LNCAP (cell line): Measurements from ENCODE around the gene HS6ST3.

Source experiments
- TF ChIP-seq, protein P1 (sequence below): fragments of 450-650 bp; IDR thresholded peaks from 2 replicates; pipeline ENCODE4 v1.5.1; 2017; ENCODE audit warnings: mild to moderate bottlenecking

HS6ST3 gene

DNA sequence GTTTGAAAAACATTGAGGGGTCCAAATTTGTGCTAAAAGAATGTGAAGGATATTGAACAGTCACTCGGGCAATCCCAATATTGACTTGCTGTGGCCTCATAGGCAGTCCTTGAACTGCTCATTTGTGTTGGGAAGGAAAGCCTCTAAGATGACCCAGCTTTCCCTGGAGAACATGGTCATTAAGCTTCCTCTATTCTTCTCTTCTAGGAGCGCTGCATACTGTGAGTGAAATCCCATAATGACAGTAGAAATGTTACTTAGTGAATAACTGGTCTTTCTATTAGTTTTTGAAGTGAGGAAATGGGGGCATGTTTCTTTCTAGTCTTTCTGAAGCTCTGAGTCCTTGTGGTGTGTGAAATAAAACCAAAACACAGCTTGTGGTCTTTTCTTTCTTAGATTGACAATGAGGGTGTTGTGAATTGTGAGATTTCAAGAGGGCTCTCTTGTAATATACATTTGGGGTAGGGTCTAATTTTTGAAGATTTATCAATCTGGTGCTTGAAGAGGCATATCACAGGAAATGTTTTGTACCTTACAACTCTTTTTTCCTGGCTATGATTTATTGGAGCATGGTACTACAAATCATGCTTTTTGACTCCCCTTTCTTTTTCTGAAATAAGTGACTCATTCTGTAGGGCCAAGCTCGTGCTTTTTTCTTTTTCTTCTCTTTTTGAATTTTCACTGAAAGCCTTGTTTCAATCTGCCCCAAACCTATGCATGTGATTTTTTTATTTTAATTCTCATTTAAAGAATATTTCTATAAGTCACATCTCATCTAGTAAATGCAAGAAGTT, 653.6 kb downstream of the HS6ST3 start:
- TF ChIP-seq, protein P1, sequence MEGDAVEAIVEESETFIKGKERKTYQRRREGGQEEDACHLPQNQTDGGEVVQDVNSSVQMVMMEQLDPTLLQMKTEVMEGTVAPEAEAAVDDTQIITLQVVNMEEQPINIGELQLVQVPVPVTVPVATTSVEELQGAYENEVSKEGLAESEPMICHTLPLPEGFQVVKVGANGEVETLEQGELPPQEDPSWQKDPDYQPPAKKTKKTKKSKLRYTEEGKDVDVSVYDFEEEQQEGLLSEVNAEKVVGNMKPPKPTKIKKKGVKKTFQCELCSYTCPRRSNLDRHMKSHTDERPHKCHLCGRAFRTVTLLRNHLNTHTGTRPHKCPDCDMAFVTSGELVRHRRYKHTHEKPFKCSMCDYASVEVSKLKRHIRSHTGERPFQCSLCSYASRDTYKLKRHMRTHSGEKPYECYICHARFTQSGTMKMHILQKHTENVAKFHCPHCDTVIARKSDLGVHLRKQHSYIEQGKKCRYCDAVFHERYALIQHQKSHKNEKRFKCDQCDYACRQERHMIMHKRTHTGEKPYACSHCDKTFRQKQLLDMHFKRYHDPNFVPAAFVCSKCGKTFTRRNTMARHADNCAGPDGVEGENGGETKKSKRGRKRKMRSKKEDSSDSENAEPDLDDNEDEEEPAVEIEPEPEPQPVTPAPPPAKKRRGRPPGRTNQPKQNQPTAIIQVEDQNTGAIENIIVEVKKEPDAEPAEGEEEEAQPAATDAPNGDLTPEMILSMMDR: no peak

DNA sequence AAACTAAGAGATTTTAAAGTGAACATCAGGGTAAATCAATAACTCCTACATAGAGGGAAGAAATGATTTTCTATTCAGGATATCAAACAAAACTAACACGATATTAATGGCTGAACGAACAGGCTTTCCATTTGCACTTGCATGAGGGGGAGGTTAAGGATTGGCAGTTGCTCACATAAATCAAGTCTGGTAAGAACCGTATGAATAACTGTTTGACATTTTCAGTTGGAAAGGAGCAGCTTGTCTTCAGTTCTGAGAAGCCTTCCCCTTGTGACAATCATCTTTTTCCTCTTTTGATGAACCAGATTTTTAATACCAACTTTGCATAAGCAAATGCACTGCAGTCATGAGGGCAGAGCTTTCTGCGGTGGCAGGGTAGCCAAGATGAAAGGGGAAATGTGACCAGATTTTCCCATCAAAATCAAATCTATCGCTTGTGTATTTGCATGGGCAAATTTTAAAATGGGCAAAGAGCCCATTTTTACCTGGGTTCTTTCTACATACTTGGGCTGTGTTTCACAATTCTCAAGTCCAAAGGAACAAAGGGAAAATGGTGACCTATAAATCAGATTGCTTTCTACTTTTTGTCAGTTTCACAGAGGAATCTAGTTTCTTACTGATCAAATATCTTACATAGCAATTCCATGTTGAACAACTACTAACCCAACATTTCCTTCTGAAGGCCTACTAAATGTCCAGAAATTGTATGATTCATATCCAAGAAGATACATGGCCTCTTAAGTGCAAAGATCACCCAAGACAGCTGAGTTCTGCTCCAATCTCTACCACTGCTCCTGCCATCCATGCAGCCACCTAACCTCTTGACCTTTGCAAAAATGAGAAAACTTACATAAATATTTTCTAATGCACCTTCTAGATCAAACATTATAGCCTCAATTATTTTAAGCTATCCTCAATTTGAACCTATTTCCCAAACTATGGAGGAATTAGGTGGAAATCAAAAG, 654.7 kb downstream of the HS6ST3 start:
- TF ChIP-seq, protein P1: no peak

DNA sequence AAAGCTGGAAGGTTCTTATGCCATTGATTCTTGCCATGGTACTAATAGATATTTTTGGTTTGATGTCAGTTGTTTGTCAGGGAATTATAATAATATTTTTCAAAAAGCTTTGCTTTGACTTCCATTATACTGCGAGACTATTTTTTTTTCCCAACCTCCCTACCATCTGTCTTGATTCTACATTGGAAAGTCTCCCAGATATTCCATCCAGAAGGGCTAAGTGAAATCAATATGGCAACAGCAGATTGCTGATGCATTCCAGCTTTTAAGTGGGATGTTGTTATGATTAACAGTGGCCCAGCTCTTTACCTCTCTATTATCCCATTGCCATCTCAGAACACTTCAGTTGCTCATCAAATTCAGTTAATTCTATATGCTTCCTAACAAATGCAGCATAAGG, 657.0 kb downstream of the HS6ST3 start:
- TF ChIP-seq, protein P1: no peak

DNA sequence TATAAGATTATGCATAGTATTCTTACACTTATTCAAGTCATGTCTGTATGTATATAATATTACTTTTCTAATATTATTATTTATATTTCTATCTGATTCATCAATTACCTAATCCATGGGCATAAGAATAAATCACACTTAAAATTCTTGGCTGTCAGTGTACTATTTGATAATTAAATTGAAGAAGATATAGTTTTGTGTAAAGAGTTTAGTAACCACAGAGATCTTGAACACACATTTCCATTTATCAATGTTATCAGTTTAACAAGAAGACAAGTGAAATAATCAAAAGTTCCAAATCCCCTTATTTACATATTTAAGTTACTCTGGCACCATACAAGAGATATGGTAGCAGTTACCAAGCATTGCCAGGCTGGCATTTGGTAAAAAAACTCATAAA, 659.9 kb downstream of the HS6ST3 start:
- TF ChIP-seq, protein P1: no peak

DNA sequence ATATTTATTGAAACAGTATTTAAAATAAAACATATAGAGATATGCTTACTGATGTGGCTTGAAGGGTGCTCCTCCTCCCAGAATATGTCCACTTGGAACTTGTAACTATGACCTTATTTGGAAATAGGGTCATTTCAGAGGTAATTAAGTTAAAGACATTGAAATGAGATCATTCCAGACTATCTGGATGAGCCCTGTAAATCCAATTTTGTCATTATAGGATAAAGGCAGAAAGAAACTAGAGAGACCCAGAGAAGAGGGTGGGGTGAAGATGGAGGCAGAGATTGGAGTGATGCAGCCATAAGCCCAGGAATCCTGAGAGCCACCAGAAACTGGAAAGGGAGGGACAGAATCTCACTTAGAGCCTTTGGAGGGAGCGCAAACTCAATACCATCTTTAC, 661.2 kb downstream of the HS6ST3 start:
- TF ChIP-seq, protein P1: no peak

DNA sequence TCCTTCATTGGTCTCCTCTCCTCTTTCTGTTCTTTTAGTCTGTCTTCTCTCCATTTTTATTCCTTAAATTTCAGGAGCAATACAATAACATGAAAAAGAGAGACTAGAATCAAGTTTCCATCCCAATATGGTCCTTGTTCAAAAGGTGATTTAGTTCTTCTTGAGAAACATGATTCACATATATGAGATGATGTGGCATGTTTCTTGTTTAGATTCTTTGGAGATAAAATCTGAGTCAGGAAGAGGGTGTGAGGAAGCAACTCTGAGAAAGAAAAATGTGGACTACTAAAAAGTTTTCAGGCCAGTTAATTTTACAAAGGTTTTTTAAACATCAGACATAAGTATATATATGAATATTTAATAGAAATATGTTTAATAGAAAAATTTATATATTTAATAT, 673.0 kb downstream of the HS6ST3 start:
- TF ChIP-seq, protein P1: no peak

DNA sequence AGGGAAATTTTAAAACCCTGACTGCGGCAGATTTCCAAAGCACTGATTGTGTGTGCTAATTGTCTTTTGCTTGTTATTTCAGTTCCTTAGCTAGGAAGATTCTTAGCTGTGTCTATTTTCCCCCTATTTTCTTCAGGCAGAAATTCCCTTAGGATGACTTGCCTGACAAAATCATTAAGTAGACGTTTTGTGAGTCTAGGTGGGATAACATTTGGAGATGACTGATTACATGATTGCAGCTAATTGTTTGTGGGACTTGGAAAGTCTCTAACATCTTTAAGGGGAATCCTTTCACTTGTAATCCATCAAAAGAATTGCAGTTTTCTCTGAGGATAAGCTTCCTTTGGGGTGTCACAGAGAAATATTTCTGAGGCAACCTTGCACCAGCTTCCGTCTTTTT, 676.4 kb downstream of the HS6ST3 start:
- TF ChIP-seq, protein P1: no peak
